NCI-H1694 (cell line): ENCODE measurements around the gene YWHAB.

Source experiments
- DNase-seq: peaks from one replicate; lab custom pipeline; 2025; lab: John Stamatoyannopoulos, UW

YWHAB gene

GRCh38 chr20:44952731-44953130 is 67.2 kb downstream of the YWHAB start:
- DNase-seq, result no peak

- DNase-seq, result no peak
These were observed 68.7 kb downstream of the YWHAB start for GRCh38 chr20:44954211-44954610.

- DNase-seq, result no peak
These were observed 69.8 kb downstream of the YWHAB start for GRCh38 chr20:44955270-44955669.

- no peak for DNase-seq
These were observed 70.9 kb downstream of the YWHAB start for GRCh38 chr20:44956410-44956809.
